Muscle layer of colon (tissue), 2 donors: ENCODE results near the gene PPP1R15A.
"Not testable (repeated sequence)": the region's sequence is repeated elsewhere in the genome, so short reads cannot be mapped to it uniquely, and the experiment has no call there.

Experiments used
- H3K27ac ChIP-seq: one replicate; pipeline ENCODE4 v1.7.0; 2013; ENCODE audit warnings: low read depth, mild to moderate bottlenecking, low read length, moderate library complexity
- H3K27me3 ChIP-seq, 2 donors: one replicate each; pipeline ENCODE4 v1.7.0; 2013; ENCODE audit warnings: low read length in 2 of 2, mild to moderate bottlenecking in 2 of 2; ENCODE audit not compliant: insufficient read depth in 2 of 2, control insufficient read depth in 1 of 2
- H3K36me3 ChIP-seq: one replicate; pipeline ENCODE4 v1.7.0; 2013; ENCODE audit warnings: mild to moderate bottlenecking, low read length; ENCODE audit not compliant: insufficient read depth
- H3K4me1 ChIP-seq: one replicate; pipeline ENCODE4 v1.7.0; 2013; ENCODE audit warnings: mild to moderate bottlenecking, low read length; ENCODE audit not compliant: insufficient read depth
- H3K4me3 ChIP-seq, 2 donors: one replicate each; pipeline ENCODE4 v1.7.0; 2013; ENCODE audit warnings: low read length in 2 of 2, low read depth in 1 of 2, mild to moderate bottlenecking in 1 of 2, moderate library complexity in 1 of 2
- H3K9ac ChIP-seq: one replicate; pipeline ENCODE4 v1.7.0; 2013; ENCODE audit warnings: low read length
- H3K9me3 ChIP-seq: one replicate; pipeline ENCODE4 v1.7.0; 2013; ENCODE audit warnings: mild to moderate bottlenecking, low read length
- donor health status: abdominal sarcoma.
- donor health status: Adenocarcinoma of cecum.

PPP1R15A gene

DNA sequence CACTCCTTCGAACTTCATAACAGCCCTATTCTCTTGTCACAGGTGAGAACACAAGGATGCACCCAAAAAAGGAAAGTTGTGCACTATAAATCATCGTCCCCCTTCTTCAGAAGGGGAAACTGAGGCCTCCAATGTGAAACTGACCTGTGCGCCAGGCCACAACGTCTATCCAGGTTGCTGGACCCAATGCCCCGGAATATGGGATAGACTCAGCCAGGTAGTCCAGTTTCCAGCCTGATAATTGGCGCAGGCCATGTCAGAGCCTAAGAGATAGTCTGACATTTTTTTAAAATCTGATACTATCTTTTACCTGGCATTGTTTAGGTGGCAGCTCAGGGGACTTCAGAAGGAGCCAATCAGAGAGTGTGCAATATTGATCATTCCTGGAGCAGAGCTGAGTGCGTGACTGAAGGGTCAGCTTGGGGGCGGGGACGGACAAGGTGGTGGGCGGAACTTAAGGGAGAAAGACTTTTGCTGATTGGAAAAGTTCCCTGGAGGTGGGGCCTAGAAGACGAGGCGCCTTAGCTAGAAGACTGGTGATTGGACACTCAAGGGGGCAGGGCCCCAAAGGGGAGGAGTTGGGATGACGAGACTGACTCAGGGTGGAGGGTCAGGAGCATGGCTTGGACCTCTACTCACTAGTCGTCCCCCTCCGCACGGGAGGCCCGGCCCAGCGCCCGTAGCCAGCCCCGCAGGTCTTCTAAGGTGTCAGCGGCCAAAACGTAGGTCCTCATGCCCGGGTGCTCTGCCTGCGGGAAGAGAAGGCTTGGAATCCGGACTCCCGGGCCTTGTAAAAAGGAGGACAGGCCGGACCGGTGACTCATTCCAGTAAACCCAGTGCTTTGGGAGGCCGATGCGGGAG lies 12.3 kb upstream of the PPP1R15A start:
- Histone ChIP-seq H3K27ac (no peak overlapping the region), H3K9ac (no peak overlapping the region), H3K4me3 (no peak overlapping the region)

DNA sequence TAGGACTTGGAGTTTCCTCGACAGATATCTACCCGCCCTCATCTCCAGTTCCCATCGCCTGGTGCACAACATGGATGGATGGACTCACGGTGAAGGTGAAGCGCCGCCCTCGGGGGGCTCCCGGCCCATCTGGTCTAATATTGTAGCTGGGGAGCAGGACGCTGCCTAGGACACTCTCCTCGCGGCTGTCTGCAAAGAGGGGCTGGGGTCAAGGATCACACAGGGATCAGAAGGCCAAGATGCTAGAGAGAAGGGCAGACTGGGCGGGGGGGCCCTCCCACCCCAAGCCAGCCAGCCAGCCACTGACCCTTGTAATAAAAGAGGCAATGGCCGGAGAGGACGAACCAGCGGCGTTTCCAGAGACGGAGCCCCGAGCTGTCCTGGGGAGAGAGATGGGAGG lies 10.9 kb upstream of the PPP1R15A start:
- no peak overlapping the region for H3K4me3 ChIP-seq
- H3K4me1 ChIP-seq: no peaks in the 10 kb centered on the region
- H3K9ac ChIP-seq: no peak overlapping the region
- no peaks in the 10 kb centered on the region for H3K9me3 ChIP-seq
- H3K36me3 ChIP-seq: peaks cover 4% of the 10 kb centered on the region
- H3K27me3 ChIP-seq: no peaks in the 10 kb centered on the region
- H3K27ac ChIP-seq: no peak overlapping the region

More for the DNA sequence above, 12.3 kb upstream of the PPP1R15A start:
- H3K4me1 ChIP-seq: no peaks in the 10 kb centered on the region
- no peaks in the 10 kb centered on the region for H3K27me3 ChIP-seq
- H3K36me3 ChIP-seq: no peaks in the 10 kb centered on the region
- no peaks in the 10 kb centered on the region for H3K9me3 ChIP-seq

DNA sequence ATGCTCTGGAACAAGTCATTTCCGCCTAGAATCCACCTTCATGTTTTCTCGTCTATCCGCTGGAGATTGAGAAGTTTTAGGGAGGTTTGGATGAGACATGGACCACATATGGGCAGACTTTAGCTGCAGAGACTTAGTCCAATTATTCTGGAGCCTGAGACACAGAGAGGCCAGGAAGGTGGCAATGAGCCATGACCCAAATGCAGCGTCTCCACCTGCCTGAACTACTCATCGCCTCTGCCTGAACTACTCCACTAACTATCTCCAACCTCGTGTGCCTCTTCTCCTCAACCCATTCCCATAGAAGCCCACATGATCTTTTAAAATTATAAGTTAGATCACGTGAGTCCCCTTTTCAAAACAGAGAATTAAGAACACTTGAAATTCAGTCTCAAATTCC lies 9.4 kb upstream of the PPP1R15A start:
- H3K36me3 ChIP-seq: peaks cover 4% of the 10 kb centered on the region
- no peak overlapping the region for H3K9ac ChIP-seq
- no peaks in the 10 kb centered on the region for H3K9me3 ChIP-seq
- H3K27me3 ChIP-seq: no peaks in the 10 kb centered on the region
- no peak overlapping the region for H3K27ac ChIP-seq
- H3K4me3 ChIP-seq: no peak overlapping the region
- H3K4me1 ChIP-seq: peaks cover 10% of the 10 kb centered on the region

DNA sequence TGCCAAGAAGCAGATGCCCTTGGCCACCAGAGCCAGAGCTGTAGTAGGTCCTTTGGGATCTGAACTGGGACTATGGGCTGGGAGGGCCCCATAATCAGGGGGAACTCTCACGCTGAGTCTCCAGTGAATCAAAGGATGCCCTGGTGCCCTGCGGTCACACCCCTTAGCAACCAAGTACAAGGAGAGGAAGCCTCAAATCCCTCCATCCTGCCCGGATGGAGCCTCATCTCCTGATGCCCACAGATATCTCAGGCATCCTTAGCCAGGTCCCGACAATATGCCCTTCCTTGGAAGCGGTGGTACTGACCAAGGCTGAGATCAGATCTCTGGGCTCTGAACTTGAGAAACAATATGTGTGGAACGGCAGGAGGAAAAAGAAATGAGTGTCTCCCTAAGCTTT lies 5.5 kb upstream of the PPP1R15A start:
- Histone ChIP-seq H3K4me1 (peaks cover 20% of the 10 kb centered on the region), H3K4me3 (no peak overlapping the region), H3K9ac (no peak overlapping the region), H3K27me3 (no peaks in the 10 kb centered on the region), H3K27ac (no peak overlapping the region), H3K36me3 (peaks cover 4% of the 10 kb centered on the region), H3K9me3 (no peaks in the 10 kb centered on the region)

DNA sequence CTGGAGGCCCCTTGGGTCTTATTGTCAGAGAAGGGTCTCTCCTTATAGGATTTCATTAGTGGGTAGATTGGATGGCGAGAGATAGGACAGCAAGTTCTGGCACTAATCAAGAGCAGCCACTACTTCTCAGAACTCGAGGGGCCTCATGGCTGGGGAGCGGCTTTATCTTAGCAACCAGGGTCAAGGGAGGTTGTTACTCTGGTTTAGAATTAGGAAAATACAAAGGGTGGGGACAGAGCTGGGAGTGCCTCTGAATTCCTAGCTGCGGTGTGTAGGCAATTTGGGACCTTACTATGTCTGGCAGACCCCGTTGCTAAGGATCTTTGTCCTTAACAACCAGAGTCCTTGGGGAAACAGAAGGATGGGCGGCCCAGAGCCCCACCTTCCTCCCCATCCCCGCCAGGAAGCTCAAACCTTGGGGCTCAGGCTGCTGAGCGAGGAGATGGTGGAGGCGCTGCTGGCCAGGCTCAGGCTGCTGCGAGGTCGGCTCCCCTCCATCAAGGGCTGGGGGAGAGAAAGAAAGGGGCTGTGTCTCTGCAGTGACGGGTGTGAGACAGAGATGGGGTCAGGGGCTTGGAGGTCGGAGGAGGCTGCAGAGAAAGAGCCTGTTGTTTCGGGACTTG lies 5.0 kb upstream of the PPP1R15A start:
- Histone ChIP-seq H3K9ac (peak overlapping the region; percentile 80), H3K36me3 (peaks cover 4% of the 10 kb centered on the region), H3K9me3 (no peaks in the 10 kb centered on the region), H3K4me1 (peaks cover 20% of the 10 kb centered on the region), H3K27me3 (no peaks in the 10 kb centered on the region), H3K27ac (peak overlapping the region; percentile 83), H3K4me3 (peak overlapping the region; percentile 38 to 64)

DNA sequence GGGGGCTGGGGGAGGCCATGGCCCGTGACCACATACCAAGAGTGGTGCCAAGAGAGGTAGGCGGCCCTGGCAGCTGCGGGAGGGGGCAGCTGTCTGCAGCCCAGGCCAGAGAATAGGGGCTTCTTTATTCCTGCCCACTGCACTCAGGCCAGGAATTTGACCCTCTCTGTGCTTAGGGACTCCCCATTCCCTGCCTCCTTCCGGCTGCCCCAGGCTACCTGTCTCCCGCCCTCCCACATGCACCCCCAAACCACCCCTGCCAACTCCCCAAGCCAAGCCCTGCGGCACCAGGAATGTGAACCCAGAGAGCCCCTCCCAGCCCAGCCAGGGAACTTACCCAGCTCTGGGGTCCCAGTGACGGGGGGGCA lies 4.5 kb upstream of the PPP1R15A start:
- Histone ChIP-seq H3K27ac (peak overlapping the region; percentile 83), H3K36me3 (peaks cover 4% of the 10 kb centered on the region), H3K4me1 (peaks cover 20% of the 10 kb centered on the region), H3K9me3 (no peaks in the 10 kb centered on the region), H3K27me3 (no peaks in the 10 kb centered on the region), H3K4me3 (peak overlapping the region; percentile 36 to 64), H3K9ac (peak overlapping the region; percentile 80)

DNA sequence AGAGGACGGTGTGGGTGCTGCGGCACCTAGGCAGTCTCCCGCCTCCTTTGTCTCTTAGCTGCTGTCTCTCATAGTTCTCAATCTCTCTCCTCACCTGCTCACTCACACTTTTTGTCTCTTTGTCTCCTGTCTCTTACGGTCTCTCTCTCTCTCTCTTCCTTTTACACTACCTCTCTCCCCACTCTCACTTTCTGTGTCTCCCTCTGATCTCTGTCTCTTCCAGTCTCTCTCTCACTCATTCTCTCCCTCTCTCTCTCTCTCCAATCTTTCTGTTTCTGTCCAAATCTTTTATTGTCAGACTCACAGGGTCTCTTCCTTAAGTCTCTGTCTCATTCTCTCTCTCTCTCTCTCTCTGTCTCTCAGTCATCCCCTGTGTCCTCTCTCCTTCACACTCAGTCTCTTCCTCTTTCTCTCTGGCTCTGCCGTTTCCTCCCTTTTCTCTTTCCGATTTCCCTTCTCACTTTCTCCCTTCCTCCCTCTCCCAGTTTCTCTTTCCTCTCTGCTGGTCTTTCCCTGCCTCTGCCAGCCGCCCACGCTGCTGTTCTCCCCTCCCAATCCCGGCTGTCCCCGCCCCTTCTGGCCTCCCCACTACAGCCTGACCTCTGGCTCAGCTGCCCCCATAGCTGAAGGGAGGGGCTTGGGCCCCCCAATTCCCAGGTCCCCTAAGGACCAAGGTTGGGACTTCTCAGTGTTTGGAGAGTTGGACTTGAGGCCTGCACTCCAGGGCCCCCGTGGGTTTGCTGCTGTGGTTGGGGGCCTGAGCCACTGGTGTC lies 3.9 kb upstream of the PPP1R15A start, which contains the start of gene PLEKHA4:
Gene PLEKHA4 (minus strand): TSS at position 504 of the 773 bp plus-strand sequence. CDS start 997 bp downstream, outside the sequence.
- no peaks in the 10 kb centered on the region for H3K9me3 ChIP-seq
- H3K27ac ChIP-seq: peak within 1 kb of the TSS; percentile 83
- no peaks in the 10 kb centered on the region for H3K27me3 ChIP-seq
- peak within 1 kb of the TSS; percentile 36 to 64 for H3K4me3 ChIP-seq
- peaks cover 6% of the 10 kb centered on the region for H3K36me3 ChIP-seq
- H3K9ac ChIP-seq: peak within 1 kb of the TSS; percentile 80
- H3K4me1 ChIP-seq: peaks cover 20% of the 10 kb centered on the region

DNA sequence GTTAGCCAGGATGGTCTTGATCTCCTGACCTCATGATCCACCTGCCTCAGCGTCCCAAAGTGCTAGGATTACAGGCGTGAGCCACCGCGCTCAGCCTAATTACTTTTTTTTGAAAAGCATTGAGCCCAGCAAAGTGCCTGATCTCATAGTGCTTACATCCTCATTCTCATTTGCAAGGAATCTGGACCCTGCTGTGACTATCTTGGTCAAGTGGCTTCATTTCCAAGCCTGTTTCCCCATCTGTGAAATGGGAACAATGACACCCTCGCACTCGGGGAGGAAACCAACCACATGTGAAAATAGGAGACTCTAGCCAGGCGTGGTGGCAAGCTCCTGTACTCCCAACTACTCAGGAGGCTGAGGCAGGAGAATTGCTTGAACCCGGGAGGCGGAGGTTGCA lies 2.2 kb upstream of the PPP1R15A start:
- H3K9me3 ChIP-seq: no peaks in the 10 kb centered on the region
- H3K9ac ChIP-seq: no peak overlapping the region
- H3K27me3 ChIP-seq: no peaks in the 10 kb centered on the region
- H3K4me3 ChIP-seq: no peak overlapping the region
- peaks cover 30% of the 10 kb centered on the region for H3K4me1 ChIP-seq
- peaks cover 18% of the 10 kb centered on the region for H3K36me3 ChIP-seq
- H3K27ac ChIP-seq: no peak overlapping the region

DNA sequence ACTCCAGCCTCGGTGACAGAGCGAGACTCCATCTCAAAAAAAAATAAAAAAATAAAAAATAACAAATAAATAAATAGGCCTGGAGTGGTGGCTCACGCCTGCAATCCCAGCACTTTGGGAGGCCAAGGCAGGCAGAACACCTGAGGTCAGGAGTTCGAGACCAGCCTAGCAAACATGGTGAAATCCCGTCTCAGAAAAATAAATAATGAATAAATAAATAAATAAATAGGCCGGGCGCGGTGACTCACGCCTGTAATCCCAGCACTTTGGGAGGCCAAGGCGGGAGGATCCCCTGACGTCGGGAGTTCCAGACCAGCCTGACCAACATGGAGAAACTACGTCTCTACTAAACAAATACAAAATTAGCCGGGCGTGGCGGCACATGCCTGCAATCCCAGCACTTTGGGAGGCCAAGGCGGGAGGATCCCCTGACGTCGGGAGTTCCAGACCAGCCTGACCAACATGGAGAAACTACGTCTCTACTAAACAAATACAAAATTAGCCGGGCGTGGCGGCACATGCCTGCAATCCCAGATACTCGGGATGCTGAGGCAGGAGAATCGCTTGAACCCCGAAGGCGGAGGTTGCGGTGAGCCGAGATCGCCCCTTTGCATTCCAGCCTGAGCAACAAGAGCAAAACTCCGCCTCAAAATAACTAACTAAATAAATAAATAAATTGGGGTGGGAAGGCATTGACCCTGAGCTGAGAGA lies 595 bp upstream of the PPP1R15A start:
- H3K27me3 ChIP-seq, H3K9ac ChIP-seq, H3K9me3 ChIP-seq: not testable (repeated sequence)
- peaks cover 29% of the 10 kb centered on the region for H3K36me3 ChIP-seq
- peak overlapping the region; percentile 100 for H3K27ac ChIP-seq
- peaks cover 43% of the 10 kb centered on the region for H3K4me1 ChIP-seq
- H3K4me3 ChIP-seq: peak overlapping the region in 1 of 2 donors; percentile 99

DNA sequence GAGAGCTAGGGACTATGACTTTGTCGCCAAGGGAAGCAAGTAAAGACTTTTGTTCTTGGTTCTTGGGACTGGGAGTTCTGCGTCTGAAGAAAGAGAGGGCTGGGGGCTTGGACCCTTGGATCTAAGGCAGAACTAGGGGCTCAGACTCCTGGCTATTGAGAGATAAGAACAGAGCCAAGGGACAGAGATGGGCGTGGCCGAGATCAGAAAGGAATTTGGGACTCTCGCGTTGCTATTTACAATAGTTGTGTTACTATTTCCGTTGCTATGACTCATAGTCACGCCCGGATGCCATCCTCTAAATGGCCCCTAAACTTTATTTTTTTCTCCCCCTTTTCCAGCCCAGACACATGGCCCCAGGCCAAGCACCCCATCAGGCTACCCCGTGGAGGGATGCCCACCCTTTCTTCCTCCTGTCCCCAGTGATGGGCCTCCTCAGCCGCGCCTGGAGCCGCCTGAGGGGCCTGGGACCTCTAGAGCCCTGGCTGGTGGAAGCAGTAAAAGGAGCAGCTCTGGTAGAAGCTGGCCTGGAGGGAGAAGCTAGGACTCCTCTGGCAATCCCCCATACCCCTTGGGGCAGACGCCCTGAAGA lies 759 bp downstream of the PPP1R15A start:
- Histone ChIP-seq H3K36me3 (peaks cover 30% of the 10 kb centered on the region), H3K27me3 (no peaks in the 10 kb centered on the region), H3K4me3 (peak overlapping the region; percentile 99), H3K4me1 (peaks cover 32% of the 10 kb centered on the region), H3K9ac (peak overlapping the region; percentile 100), H3K9me3 (no peaks in the 10 kb centered on the region), H3K27ac (peak overlapping the region; percentile 100)
